GM12892 (cell line): ENCODE measurements around the gene LMCD1.
A peak's percentile ranks its signal among the peaks of the same experiment; 100 is the strongest.
"Not testable (repeated sequence)": the region's sequence is repeated elsewhere in the genome, so short reads cannot be mapped to it uniquely, and the experiment has no call there.

ENCODE experiments used
- DNase-seq: peaks from one replicate; pipeline ENCODE4 v3.0.0; 2011; ENCODE audit not compliant: insufficient read length
- FAIRE-seq: peaks from 2 replicates; lab custom pipeline; 2011; peaks lifted over from hg19 to GRCh38; lab: Jason Lieb, UNC
- POLR2A ChIP-seq: IDR thresholded peaks from 2 replicates; pipeline ENCODE4 v1.6.1; 2011; ENCODE audit warnings: low read depth, low read length, control low read depth
- POLR2AphosphoS5 ChIP-seq: IDR thresholded peaks from 2 replicates; pipeline ENCODE4 v1.6.1; 2011; ENCODE audit warnings: low read depth, low read length, control low read depth
- TAF1 ChIP-seq: IDR thresholded peaks from 2 replicates; pipeline ENCODE4 v1.6.1; 2011; ENCODE audit warnings: low read depth, mild to moderate bottlenecking, control low read depth, low read length, borderline replicate concordance

The LMCD1 gene

DNA sequence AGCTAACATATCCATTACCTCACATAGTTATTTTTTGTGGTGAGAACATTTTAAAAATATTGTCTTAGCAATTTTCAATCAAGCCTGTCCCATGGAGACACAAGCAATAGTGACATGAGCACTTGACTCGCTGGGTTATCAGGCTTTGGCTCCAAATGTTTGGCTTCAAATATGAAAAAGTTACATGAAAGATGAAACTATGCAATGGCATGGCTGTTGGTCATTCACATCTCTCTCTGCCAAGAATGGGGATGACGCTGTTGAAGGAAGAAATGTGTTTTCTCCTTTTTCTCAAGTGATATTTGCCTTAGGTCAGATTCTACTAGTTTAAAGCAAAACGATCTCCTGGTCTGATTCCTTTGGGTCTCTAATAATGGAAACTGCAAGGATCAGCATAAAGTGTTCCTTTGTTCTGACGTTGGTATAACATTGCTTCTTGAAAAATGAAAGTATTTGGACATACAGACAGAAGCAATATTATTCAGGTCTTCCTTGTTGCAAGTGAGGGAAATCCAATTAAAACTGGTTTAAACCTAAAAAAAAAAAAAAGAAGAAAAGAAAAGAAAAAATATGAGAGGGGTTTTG, 71.8 kb downstream of the LMCD1 start:
- no peak for TF ChIP-seq TAF1
- no peak for FAIRE-seq
- no peak for DNase-seq

DNA sequence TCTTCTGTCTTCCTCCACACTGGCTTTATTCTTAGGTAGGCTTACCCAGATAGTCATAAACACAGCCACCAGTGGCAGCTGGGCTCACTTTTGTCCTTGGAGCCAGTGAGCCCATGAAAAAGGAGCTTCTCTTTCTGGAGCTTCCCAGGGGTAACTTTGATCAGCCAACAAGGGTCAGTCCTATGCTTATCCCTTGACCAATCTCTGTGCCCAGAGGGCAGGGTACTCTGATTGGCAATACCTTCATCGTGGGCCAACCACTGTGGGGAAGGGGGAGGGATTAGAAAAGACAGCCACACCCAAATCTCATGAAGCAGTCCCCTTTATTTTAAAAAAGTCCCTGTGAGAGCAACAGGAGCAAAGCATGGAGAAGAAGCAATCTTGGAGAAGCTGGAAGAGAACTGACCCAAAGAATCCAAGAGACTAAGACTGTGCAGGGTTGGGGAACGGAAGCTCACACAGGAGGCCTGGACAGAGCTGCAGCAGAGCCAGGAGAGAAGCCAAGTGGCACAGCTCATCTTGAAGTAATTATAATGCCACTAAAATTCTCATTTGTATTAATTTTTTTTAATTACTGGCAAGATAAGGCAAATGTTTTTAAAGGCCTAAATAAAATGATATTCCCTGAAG, 72.5 kb downstream of the LMCD1 start:
- TF ChIP-seq POLR2AphosphoS5 = no peak
- TF ChIP-seq TAF1 = no peak
- TF ChIP-seq POLR2A = no peak
- no peak for DNase-seq
- no peak for FAIRE-seq

DNA sequence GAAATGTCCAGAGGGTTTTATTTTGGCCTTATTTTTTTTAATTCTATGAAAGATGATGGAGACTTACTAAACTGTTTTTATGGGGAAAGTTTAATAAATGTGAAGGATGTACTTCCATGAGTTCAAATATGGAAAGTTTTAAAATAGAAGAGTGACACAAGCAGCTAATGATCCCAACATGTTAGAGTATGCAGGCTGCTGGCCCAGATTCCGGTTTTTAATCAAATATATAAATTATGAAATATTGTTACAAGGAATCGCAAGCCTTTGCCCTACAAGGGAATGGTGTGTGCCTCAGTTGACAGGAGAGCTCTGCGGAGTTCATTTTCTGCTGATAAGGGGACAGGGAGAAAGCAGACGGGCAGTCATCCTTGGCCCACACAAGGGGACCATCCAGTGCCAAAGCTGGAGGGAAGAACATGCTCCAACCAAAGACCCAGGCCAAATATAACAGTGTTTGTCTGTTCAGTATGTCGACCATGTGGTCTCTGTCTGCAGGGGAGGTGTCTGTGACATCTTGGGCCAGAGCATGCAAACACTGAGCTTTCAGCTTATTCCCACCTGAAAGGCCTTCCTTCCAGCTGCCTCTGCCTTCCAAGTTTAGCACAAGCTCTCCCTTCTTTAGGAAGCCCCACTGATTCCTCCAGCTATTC, 73.2 kb downstream of the LMCD1 start:
- FAIRE-seq (no peak), DNase-seq (no peak)
- TF ChIP-seq POLR2A (no peak), TAF1 (no peak), POLR2AphosphoS5 (no peak)

DNA sequence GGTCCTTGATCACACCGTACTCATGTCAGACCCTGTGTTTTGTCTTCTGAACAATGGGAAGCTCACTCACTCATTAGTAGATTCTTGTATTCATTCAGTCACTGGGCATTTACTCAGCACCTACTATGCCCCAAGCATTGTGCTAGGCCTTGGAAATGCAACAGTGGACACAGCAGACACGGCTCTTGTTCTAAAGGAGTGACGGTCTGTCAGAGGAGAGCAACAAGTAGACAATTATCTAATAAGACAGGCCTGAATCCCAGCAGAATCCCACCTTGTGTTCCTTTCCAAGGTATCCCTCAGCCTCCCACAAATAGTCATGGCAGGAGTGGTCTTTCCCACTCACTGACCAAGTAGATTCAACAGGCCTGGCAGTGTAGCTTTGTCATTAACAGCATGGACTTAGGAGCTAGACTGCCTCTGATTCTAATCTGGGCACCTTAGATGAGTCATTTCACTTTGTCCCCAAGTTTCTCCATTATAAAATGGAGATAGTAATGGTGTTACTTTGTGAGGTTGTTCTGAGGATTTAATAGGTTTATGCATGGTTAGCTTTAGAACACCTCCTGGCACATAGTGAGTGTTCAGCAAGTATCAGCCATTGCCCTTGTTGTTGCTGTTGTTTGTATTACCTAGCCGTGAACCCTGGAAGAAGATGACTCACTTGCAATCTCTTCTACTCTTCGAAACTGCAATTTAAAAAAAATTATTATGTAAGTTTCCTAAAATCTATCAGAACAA, 73.9 kb downstream of the LMCD1 start:
- no peak for FAIRE-seq
- no peak for DNase-seq
- TF ChIP-seq TAF1 (no peak), POLR2A (no peak)

DNA sequence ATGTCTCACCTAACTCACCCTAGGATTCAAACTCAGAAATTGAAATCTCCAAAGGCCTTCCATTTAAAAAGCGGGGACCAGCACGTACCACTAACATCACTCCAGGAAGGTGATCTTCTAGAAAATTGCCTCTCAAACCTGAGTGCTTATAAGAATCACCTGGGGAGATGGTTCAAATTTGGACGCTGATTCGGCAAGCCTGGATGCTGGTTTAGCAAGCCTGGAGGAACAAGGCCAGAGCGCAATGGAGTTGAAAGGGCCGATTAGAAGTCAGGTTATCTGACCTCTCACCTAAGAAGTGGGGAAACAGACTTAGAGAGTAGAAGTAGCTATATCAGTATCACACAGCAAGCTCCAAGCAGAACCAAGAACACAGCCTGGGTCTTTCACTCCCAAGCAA, 74.8 kb downstream of the LMCD1 start:
- DNase-seq (no peak), FAIRE-seq (no peak)
- TF ChIP-seq TAF1 (no peak), POLR2A (no peak)

DNA sequence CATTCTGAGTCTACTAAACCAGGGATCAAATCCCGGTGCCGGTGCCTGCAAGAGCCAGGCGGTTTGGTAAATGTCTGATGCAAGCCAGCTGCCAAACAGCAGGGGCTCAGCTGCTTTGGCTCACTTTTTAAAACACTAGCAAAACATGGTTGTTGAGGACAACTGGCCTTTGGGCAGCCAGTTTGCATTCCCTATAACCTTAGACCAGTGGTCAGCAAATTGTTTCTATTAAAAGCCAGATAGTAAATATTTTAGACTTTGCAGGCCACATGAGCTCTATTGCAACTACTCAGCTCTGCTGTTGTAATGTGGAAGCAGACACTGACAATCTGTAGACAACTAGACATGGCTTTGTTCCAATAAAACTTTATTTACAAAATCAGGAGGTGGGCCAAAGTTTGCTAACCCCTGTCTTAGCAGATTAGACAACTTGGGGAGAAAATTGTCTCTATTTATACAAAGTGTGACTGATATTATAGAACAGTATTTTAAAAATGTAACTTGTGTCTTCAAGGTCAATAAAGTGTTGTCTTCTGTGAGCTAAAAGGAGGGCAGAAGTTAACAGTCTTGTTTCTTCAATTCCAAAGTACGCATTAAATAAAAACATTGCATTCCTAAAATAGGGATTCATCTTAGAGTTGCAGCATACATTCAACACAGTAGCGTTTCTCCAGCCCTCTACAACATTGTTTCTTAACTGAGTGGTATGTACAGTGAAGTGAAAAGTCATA, 75.4 kb downstream of the LMCD1 start:
- DNase-seq (no peak), FAIRE-seq (peak; percentile 62)
- TF ChIP-seq POLR2A (no peak), TAF1 (no peak), POLR2AphosphoS5 (no peak)

DNA sequence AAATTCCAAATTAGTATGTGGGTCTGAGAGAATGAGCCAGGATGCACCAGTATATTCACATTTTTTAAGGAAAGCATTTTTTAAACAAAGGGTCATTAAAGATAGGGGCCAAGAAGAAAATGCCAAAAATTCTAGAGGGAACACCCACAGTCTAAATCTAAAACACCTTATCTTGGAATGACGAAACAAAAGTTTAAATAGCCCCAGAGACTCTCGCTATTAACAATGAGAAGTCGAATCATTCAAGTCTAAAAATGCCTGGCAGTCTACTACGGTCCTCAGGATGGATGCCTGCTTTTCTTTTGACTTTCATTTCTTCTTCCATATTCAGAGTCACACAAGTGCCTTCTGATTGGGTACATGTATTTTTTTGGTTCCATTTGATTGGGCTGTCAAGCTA, 76.7 kb downstream of the LMCD1 start:
- FAIRE-seq = no peak
- no peak for TF ChIP-seq POLR2A
- no peak for TF ChIP-seq TAF1
- no peak for TF ChIP-seq POLR2AphosphoS5
- DNase-seq = no peak

DNA sequence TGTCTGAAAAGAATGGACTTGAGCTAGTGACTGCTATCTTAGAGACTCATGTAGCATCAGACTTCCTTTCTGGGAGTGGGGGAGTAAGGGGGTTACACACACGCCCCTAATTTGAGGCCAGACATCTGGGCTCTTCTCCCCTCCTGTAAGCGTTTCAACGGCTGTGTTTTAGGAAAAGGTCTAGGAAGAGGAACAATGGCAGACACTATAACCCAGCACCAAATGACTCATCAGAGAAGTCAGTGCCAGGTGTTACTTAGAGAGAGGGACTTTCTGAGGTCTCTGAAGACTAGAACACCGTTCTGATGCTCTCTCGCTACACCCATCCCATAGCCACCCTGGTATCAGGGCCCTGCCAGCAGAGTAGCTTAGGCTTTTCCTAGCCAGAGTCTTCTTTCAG, 77.5 kb downstream of the LMCD1 start:
- TF ChIP-seq TAF1 = no peak
- DNase-seq (peak; percentile 27), FAIRE-seq (peak; percentile 94)

DNA sequence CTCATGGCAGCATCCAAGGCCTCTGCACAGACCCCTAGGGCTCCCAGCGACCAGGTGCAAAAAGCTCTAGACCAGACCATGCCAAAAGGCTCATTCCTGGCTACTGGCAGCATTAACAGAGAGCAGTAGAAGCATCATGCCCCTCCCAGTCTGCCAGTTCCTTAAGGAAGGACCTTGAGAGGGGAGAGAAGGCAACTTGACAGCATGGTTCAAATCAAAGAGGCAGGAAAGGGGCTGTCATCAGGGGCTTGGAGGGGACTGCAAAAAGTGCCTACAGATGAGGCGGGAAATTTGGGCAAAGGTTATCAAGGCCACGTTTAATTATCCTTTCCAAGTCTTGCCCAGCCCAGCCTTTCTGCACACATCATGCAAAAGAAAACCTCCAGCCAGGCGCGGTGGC, 78.3 kb downstream of the LMCD1 start:
- FAIRE-seq = no peak
- DNase-seq = no peak
- TF ChIP-seq POLR2AphosphoS5 (no peak), POLR2A (no peak), TAF1 (no peak)

DNA sequence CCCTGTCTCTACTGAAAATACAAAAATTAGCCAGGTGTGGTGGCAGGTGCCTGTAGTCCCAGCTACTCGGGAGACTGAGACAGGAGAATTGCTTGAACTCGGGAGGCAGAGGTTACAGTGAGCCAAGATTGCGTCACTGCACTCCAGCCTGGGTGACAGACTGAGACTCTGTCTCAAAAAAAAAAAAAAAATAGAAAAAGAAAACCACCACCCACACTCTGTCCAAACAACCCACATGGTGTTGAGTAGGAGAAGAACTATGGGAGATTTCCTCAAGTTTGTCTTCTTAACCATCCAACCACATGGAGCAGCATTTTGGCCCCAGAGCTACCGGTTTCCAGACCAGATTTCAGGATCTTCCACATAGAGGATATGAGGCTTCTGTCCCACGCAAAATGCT, 78.8 kb downstream of the LMCD1 start:
- FAIRE-seq, DNase-seq: not testable (repeated sequence)

DNA sequence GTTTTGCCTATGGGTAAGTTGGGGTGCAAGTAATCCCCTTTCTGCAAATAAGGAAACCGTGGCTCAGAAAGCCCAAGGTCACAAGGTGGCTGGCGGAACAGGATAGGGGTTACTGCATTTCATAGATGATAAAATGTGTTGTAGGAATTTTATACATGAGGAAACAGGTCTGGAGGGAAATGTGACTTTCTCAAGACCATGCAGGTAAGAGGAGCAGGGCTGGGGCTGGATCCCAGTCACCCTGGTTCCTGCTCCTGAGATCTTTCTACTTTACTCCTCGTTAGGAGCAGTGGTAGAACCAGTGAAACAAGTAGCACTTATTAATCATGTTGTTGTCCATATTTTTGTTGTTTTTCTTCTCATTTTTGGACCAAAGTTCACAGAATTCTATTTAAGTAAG, 79.8 kb downstream of the LMCD1 start:
- FAIRE-seq = no peak
- DNase-seq = no peak
- TF ChIP-seq POLR2AphosphoS5 = no peak
- no peak for TF ChIP-seq POLR2A
- no peak for TF ChIP-seq TAF1
